ENCODE results near the gene GDPD4.
A peak's percentile ranks its signal among the peaks of the same experiment; 100 is the strongest.

Gene GDPD4

DNA sequence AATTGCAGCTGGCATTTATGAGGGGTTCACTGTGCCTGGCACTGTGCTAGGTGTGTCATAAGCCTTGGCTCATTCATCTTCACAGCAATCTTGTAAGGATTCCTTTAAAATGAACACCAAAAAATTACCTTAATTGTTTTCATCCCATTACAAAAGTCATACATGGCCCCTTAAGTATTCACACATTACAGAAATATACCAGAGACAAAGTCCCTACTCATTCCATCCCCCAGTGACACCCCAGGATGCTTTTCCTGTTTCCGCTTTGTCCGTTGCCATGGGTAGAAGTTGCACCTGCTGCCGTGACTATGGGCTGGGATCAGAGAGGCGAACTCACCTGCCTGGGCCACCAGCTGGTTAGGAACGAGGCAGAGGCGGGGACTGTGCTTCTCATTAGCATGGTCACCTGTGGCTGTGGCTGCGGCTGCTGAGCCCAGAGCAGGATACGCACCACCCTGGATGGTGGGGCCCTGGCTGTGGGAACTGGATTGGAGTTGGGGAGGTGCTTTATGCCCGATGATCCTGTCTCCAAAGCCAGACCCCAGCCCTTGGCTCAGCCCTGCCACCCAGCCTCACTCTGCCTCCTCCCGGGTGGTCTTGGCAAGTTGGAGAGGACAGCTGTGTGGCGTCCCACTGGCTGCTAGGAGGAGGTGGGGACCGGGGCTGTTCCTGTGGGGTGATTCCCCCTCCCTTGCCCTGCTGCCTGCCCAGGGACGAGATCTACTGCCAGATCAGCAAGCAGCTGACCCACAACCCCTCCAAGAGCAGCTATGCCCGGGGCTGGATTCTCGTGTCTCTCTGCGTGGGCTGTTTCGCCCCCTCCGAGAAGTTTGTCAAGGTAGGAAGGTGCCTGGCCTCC is 112.6 kb downstream of the GDPD4 start:
- DNase-seq, result no peak

DNA sequence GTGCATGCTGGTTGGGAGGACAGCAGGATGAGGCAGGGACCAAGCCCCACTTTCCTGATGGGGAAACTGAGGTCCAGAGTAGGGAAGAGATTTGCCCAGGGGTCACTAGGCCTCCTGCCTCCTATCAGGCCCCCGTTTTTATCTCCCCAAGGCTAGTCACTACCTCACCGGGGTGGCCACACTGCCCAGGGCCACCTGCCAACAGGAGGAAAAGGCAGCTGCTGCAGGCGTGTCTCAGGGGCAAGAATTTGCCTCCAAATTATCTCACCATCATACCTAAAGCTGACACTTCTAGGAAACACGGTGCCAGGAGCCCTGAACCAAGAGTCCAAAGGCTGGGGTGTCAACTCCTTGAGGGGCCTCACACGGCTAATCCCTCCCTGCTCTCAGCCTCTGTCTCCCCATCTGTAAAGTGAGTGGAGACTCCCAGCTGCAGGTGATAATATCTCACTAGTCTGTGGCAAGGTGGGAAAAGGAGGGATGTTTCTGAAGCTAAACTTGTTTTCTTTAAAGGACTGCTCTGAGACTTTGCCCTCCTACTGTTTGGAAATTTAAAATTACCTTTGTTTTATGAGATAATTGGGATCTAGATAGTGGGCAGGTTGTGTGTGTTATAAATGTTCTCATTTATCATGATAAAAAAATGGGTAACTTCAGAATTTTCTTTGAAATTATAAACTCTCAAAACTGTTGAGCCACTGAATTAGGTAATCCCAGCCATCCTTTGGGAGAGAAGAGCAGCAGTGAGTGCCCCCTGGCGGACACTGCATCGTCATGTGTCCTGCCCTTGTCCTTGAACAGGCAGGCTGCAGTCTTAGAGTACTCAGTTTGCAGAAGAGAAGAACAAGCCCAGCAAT is 113.5 kb downstream of the GDPD4 start:
- DNase-seq, result peak; percentile 66

DNA sequence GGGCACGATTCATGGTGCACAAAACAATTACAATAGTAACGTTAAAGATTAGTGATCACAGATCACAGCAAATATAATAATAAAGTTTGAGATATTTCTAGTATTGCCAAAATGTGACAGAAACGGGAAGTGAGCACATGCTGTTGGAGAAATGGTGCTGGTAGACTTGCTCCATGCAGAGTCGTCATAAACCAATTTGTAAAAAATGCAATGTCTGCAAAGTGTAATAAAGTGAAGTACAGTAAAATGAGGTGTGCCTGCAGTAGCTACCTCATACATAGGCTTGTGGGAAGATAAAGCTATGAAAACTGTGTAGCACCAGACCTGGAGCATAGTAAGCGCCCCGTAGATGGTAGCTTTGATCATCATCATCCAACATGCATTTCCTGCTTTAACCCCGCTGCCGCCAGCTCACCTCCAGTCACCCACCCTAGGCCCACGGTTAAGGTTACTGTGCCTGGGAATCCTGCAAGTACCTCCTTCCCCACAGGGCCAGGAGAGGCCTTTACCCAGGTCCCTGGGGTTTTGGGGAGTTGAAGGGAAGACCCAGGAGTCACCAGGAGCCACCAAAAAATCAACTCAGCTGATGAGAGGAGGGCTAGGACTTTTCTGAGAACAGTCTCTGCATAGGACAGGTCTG is 114.3 kb downstream of the GDPD4 start:
- DNase-seq, result no peak

- DNase-seq, result no peak
Observed at GRCh38 chr11:77186302-77186701, 115.2 kb downstream of the GDPD4 start.

DNA sequence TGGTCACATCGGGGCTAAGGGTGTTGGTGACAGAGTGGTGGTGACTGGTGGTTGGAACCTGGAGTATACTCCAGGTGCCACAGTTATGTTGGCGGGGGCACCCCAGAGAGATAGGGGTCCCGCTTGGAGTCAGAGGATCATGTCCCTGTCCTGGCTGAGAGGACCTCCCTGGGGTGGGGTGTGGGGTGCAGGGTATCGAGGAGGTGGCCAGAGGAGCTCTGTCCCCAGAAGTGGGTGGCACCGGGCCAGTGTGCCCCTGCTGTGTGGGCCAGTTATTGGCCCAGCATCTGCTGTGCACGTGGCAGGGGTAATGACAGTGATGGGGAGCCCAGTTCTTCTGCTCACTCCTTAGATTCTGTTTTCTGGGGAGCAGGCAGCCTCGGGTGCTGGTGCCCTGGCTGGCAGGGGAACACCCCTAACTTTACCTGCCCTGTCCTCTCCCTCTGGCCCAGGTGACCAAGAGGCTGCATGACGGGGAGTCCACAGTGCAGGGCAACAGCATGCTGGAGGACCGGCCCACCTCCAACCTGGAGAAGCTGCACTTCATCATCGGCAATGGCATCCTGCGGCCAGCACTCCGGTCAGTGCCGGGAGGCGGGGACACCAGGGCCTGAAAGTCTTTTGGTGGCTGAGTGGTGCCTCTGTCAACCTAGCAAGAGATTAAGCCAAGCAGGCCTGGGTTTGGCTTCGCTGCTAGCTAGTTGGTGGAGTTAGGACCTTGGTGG is 117.2 kb downstream of the GDPD4 start:
- no peak for DNase-seq

DNA sequence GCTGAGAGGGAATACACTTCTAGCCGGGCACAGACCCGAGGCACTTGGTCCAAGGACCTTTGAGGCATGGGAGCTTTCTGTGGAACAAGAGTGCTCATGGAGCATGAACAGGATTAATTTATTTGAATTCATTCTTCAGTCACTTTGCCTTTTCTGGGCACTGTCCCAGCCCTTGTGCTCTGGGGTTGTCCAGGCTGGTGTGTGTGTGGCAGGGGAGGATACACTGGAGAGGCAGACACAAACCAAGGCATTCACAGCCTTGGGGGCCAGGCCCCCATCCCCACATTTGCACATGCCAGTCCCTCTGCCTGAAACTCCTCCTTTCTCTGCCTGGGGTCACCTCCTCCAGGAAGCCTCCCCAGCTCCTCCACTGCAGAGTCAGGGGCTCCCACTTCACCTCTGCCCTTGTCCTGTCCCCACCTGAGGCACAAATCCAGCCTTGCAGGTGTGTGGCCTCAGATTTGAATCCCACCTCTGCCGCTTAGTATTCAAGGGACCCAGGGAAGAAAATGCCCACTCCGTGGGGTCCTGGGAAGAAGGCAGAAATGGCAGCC is 118.0 kb downstream of the GDPD4 start:
- no peak for DNase-seq

- no peak for DNase-seq
Observed at GRCh38 chr11:77182542-77183430, 118.7 kb downstream of the GDPD4 start.

DNA sequence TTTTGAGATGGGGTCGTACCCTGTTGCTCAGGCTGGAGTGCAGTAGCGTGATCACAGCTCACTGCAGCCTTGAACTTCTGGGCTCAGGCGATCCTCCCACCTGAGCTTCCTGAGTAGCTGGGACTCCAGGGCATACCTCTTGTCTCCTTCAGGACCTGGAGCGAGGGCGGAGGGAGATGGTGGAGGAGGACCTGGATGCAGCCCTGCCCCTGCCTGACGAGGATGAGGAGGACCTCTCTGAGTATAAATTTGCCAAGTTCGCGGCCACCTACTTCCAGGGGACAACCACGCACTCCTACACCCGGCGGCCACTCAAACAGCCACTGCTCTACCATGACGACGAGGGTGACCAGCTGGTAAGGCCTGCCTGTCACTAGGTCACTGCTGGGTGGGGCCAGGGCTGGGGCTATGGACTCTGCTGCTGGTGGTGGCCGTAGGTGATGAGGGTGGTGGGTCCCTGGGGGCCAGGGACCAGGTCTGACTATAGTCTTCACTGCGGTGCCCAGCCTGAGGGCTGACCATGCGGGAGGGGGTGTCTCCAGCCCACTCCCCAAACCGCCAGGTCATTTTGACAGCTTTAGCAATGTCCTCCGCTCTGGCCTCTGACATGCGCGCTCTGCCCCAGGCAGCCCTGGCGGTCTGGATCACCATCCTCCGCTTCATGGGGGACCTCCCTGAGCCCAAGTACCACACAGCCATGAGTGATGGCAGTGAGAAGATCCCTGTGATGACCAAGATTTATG is 119.5 kb downstream of the GDPD4 start:
- DNase-seq, result no peak

DNA sequence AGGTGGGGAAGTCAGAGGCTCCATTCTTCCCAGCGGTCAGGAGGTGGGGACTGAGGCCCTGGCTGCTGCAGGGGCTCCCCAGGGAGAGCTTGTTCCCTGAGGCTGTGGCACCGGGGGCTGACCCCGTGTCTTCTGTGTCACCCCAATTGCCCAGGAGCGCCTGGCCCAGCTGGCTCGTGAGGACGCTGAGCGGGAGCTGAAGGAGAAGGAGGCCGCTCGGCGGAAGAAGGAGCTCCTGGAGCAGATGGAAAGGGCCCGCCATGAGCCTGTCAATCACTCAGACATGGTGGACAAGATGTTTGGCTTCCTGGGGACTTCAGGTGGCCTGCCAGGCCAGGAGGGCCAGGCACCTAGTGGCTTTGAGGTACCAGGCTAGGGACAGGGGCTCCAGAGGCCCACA is 120.3 kb downstream of the GDPD4 start:
- DNase-seq, result no peak

- no peak for DNase-seq
Observed at GRCh38 chr11:77180346-77180745, 121.1 kb downstream of the GDPD4 start.

DNA sequence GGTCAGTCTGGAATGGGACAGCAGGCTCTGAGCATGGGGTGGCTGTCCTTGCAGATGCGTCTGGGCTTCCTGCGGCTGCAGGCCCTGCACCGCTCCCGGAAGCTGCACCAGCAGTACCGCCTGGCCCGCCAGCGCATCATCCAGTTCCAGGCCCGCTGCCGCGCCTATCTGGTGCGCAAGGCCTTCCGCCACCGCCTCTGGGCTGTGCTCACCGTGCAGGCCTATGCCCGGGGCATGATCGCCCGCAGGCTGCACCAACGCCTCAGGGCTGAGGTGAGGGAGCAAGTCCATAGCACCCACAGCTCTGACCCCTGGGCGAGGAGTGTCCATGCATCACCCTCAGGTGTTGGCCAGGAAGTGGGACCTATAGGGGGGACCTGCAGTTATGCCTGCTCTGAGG is 121.8 kb downstream of the GDPD4 start:
- DNase-seq, result no peak

- DNase-seq, result no peak
Observed at GRCh38 chr11:77179048-77179447, 122.4 kb downstream of the GDPD4 start.

- no peak for DNase-seq
Observed at GRCh38 chr11:77178150-77178549, 123.3 kb downstream of the GDPD4 start.

DNA sequence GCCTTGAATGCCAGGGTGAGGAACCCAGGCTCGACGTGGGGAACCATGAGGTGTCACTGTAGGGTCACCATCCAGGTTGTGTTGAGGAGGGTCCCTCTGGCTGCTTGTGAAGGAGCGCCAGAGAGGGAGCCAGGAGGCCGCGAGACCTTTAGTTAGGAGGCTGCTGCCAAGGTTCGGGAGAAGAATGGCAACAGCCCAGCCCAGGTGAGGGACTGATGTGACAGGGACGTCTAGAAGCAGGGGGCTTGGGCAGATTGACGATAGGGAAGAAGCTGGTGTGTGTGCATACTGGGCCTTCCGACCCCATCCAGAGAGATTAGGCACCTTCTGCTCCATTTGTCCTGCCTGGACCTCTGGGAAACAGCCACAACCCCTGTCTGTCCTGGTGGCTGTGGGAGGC is 124.5 kb downstream of the GDPD4 start:
- DNase-seq, result no peak

GRCh38 chr11:77175869-77176539 is 125.5 kb downstream of the GDPD4 start:
- no peak for DNase-seq

GRCh38 chr11:77175021-77175842 is 126.3 kb downstream of the GDPD4 start:
- DNase-seq, result no peak

DNA sequence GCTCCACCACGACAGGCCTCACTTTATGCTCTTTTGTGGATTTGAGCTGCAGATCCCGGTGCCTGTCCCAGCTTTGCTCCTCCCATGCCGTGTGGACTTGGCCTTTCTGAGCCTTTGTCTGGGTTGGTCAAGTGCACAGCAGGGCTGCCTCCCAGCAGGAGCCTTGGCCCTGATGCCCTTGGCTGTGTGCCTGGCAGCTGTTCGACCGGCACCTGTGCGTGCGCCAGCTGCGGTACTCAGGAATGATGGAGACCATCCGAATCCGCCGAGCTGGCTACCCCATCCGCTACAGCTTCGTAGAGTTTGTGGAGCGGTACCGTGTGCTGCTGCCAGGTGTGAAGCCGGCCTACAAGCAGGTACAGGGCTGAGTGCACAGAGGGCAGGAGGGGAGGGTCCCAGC is 126.9 kb downstream of the GDPD4 start:
- DNase-seq, result no peak

- no peak for DNase-seq
Observed at GRCh38 chr11:77173494-77173893, 128.0 kb downstream of the GDPD4 start.

GRCh38 chr11:77172666-77172982 is 128.9 kb downstream of the GDPD4 start:
- DNase-seq, result no peak

All from activated T-cell treated with anti-CD3 and anti-CD28 coated beads, Interleukin-2, amount 50 U/mL, for 1 hour (primary cell).